Measurements from ENCODE around the gene AXIN2. TPM values are rescaled to one million over a fixed set of nuclear protein-coding genes. Genes with fewer than 3 reads are reported as not detected.

The AXIN2 gene
- total RNA-seq, 2 donors from 2014 or later: 5.4 to 16.2 TPM

- H3K27ac ChIP-seq: no peak overlapping the region
- no peaks in the 10 kb centered on the region for H3K9me3 ChIP-seq
- no peak for TF ChIP-seq POLR2A (IDR thresholded peaks at IDR 0.05)
- TF ChIP-seq, protein P1, sequence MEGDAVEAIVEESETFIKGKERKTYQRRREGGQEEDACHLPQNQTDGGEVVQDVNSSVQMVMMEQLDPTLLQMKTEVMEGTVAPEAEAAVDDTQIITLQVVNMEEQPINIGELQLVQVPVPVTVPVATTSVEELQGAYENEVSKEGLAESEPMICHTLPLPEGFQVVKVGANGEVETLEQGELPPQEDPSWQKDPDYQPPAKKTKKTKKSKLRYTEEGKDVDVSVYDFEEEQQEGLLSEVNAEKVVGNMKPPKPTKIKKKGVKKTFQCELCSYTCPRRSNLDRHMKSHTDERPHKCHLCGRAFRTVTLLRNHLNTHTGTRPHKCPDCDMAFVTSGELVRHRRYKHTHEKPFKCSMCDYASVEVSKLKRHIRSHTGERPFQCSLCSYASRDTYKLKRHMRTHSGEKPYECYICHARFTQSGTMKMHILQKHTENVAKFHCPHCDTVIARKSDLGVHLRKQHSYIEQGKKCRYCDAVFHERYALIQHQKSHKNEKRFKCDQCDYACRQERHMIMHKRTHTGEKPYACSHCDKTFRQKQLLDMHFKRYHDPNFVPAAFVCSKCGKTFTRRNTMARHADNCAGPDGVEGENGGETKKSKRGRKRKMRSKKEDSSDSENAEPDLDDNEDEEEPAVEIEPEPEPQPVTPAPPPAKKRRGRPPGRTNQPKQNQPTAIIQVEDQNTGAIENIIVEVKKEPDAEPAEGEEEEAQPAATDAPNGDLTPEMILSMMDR (IDR thresholded peaks at IDR 0.05): no peak
- ATAC-seq (no peak), DNase-seq (no peak)
- H3K36me3 ChIP-seq (replicated peaks in 1 of 2; ENCODE audit: insufficient read depth in 1 of 2, low read depth in 2 of 2): no peaks in the 10 kb centered on the region
- H3K4me1 ChIP-seq: no peaks in the 10 kb centered on the region
- intact Hi-C loops (cut with DNase I): no loop called here
- H3K27me3 ChIP-seq: no peaks in the 10 kb centered on the region
- no peak overlapping the region for H3K4me3 ChIP-seq
- WGBS, 2 donors: 92 to 100% methylated on average over 2 of the region's 2 CpGs
These were observed 82.2 kb downstream of the AXIN2 start for GRCh38 chr17:65479282-65479681.
